T-helper 17 cell (primary cell): Measurements from ENCODE around the gene TUT1. TPM values are rescaled to one million over a fixed set of nuclear protein-coding genes. Genes with fewer than 3 reads are reported as not detected.

Experiments
- ATAC-seq: fragments of 150-1000 bp; cut with Tn5 transposase; 2 replicates; pipeline ENCODE4 v1.10.0; 2021; ENCODE audit warnings: mild to moderate bottlenecking, moderate library complexity
- DNase-seq, 3 donors: peaks; one replicate each; pipeline versions ENCODE4 v3.0.0 to v3.0.0-alpha.2; 2020 to 2021
- H3K9me3 ChIP-seq: one replicate; pipeline ENCODE4 v1.7.0; 2013; ENCODE audit warnings: low read length, mild to moderate bottlenecking; ENCODE audit not compliant: control insufficient read depth, poor library complexity, severe bottlenecking
- H3K27ac Mint-ChIP-seq: one replicate; pipeline ENCODE4 v1.8.0; 2022; ENCODE audit warnings: mild to moderate bottlenecking, moderate library complexity, mixed read lengths
- H3K27me3 Mint-ChIP-seq: one replicate; pipeline ENCODE4 v1.8.0; 2022; ENCODE audit warnings: mixed read lengths
- H3K36me3 Mint-ChIP-seq: one replicate; pipeline ENCODE4 v1.8.0; 2022; ENCODE audit warnings: low read depth, mixed read lengths
- H3K4me1 Mint-ChIP-seq: one replicate; pipeline ENCODE4 v1.8.0; 2022; ENCODE audit warnings: mild to moderate bottlenecking, mixed read lengths
- H3K4me3 Mint-ChIP-seq: one replicate; pipeline ENCODE4 v1.8.0; 2022; ENCODE audit warnings: mild to moderate bottlenecking, moderate library complexity, mixed read lengths
- total RNA-seq, 4 donors: library from RNA in 2 of 4; stranded (reverse) in 2 of 4; gene quantifications; one replicate each; pipeline ENCODE4 v1.2.3 and lab custom pipeline; 2022 to 2026

Gene TUT1
- total RNA-seq, 2 donors from 2014 or later, result 20.9 to 23.2 TPM

DNA sequence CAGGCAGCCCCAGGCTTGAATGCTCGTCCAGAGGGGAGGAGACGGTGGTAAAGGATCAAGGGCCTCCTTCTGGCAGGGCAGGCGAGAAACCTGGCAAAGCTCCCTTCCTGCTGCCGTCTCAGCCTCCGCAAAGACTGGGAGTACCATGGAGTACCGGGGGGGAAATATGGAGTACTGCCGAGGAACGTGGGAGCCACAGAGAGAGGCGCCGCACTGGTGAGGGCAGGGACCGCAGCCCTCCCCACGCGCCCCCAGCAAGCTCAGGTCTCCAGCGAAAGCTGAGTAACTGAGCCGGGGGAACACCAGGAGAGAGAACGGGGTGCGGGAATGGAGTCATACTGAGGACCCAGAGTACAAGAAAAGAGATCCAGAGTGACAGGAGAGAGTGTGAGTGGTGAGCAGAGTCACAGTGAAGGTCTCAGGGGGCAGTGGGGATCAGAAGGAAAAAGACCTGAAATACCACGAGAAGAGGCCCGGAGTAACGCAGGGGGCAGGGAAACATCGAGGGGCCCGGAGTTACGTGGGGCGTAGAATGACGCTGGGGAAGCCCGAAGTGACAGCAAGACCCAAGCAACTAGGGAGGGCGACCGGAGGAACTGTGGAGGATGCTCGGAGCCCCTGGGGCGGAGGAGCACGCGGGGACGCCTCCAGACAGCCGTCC, 20.5 kb upstream of the TUT1 start:
- H3K27ac Mint-ChIP-seq, result peak overlapping the region; percentile 99
- no peaks in the 10 kb centered on the region for H3K27me3 Mint-ChIP-seq
- ATAC-seq (peak; percentile 57), DNase-seq (peak in 1 of 3 donors; percentile 22)
- H3K36me3 Mint-ChIP-seq, result no peaks in the 10 kb centered on the region
- peaks cover 40% of the 10 kb centered on the region for H3K4me1 Mint-ChIP-seq
- peak overlapping the region; percentile 100 for H3K4me3 Mint-ChIP-seq
- no peaks in the 10 kb centered on the region for H3K9me3 ChIP-seq

DNA sequence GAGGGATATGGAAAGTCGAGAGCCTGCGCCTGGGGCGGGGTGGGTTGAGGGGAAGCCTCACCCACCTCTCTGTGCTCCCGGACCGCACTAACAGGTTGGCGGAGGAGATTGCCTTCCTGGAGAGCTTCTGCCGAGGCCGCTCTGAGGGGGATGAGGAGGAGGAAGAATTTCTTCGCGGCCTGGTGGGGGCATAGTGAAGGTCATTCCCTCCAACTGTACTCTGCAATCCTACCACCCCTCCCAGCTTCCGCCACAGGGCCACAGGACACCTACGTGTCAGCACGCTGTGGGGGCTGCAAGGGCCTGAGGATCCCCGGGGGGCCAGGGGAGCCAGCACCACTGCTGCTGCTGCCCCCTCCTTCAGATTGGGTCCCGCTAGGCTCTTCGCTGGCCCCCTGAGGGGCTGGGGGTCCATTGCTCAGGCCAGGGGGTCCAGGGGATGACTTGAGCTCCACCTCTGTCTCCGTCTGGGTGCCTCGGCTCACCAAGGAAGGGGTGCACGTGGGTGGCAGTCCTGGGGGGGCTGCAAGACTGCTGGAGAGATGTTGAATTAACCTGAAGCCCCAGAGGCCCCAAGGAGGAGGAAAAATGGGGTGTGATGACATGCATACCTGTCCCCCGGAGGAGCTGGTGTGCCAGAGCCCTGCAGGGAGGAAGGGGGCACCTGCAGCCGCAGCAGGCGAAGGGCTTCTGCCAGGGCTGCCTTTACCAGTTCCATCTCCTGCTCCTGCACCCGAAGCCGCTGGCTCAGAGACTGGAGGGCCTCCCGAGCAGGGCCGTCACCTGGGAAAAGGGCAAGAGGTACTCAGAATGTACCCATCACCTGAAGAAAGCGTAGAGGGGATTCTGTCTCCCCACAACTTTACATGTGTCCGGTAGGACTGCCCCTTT, 19.7 kb upstream of the TUT1 start:
- H3K4me1 Mint-ChIP-seq, result peaks cover 40% of the 10 kb centered on the region
- ATAC-seq, result no peak
- no peaks in the 10 kb centered on the region for H3K9me3 ChIP-seq
- DNase-seq, result no peak
- no peaks in the 10 kb centered on the region for H3K27me3 Mint-ChIP-seq
- H3K36me3 Mint-ChIP-seq, result no peaks in the 10 kb centered on the region
- peak overlapping the region; percentile 100 for H3K4me3 Mint-ChIP-seq
- H3K27ac Mint-ChIP-seq, result peak overlapping the region; percentile 99

DNA sequence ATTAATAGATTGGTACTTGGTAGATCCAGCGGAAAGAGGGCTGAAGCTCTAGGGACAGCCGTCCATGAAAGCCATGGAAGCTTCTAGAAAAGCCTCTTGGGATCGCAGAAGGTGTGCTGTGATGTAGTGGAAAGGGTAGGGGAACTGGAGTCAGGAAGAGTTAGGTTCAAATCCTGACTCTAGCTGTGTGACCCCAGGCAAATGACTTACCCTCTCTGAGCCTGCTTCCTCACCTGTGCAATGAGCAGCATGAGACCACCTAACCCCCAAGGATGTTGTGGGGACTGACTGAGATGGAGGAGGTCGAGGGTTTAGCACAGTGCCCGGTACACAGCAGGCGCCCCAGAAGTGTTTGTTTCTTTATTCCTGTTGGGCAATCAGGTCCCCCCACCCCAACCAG, 19.1 kb upstream of the TUT1 start:
- DNase-seq (no peak), ATAC-seq (no peak)
- H3K36me3 Mint-ChIP-seq, result no peaks in the 10 kb centered on the region
- no peaks in the 10 kb centered on the region for H3K9me3 ChIP-seq
- H3K4me3 Mint-ChIP-seq, result peak overlapping the region; percentile 100
- H3K27me3 Mint-ChIP-seq, result no peaks in the 10 kb centered on the region
- H3K27ac Mint-ChIP-seq, result no peak overlapping the region
- peaks cover 40% of the 10 kb centered on the region for H3K4me1 Mint-ChIP-seq

DNA sequence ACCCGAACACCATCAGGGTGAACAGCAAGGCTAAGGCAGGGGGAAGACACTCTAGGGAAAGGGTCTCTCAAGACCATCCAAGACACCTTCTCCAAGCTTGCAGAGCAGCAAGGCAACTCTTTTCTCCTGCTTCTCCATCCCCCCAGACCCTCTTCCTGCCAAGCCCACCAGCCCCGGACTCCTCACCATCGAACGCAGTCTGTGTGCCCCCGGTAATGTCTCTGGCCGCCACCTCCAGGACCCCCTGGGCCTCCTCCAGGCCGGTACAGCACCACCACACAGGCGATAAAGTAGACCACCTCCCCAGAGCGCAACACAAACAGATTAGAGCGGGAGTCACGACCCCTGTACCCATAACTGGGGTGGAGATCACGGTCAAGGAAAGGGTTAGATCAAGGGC, 17.5 kb upstream of the TUT1 start:
- peak overlapping the region; percentile 59 for H3K4me3 Mint-ChIP-seq
- peaks cover 36% of the 10 kb centered on the region for H3K4me1 Mint-ChIP-seq
- no peaks in the 10 kb centered on the region for H3K36me3 Mint-ChIP-seq
- H3K27ac Mint-ChIP-seq, result no peak overlapping the region
- H3K27me3 Mint-ChIP-seq, result no peaks in the 10 kb centered on the region
- no peaks in the 10 kb centered on the region for H3K9me3 ChIP-seq
- DNase-seq (no peak), ATAC-seq (no peak)

DNA sequence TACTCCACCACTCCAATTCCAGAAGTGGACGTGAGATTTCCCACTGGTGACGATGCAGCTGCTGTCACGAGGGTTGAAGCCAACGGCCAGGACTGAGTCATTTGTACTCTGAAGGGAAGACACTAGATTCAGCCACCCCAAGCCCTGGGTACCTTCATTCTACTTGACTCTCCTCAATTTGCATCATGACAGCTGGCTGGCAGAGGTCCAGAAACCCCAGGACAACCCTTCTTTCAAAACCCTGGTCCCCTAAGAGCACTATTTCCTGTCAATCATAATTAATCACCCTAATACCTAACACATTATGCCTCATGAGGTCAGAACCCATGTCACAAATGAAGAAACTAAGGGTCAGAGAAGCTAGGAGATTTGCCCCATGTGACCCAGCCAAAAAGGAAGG, 16.4 kb upstream of the TUT1 start:
- no peaks in the 10 kb centered on the region for H3K9me3 ChIP-seq
- Mint-ChIP-seq H3K27ac (no peak overlapping the region), H3K27me3 (no peaks in the 10 kb centered on the region), H3K4me3 (no peak overlapping the region), H3K4me1 (peaks cover 39% of the 10 kb centered on the region), H3K36me3 (no peaks in the 10 kb centered on the region)
- ATAC-seq (no peak), DNase-seq (no peak)

DNA sequence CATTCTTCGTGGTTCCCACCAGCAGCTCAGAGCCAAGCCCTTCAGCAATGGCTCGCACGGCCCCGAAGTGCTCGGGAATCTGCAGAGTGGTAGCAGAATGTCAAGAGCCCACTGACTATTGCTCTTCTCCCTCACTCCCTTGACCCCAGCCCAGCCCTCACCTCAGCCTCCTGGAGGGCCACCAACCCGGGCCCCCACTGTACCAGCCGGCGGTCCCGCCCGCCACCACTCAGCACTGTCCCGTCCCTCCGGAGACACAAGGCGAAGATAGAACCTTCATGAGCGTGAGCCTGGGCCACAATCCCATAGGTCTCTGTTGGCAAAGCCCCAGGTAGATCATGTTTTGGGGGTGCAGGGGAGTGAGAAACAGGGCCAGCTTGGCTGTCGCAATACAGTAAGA, 14.6 kb upstream of the TUT1 start:
- Mint-ChIP-seq H3K36me3 (no peaks in the 10 kb centered on the region), H3K27ac (no peak overlapping the region), H3K4me3 (no peak overlapping the region), H3K27me3 (no peaks in the 10 kb centered on the region), H3K4me1 (peaks cover 34% of the 10 kb centered on the region)
- DNase-seq, result no peak
- H3K9me3 ChIP-seq, result no peaks in the 10 kb centered on the region
- ATAC-seq, result no peak

DNA sequence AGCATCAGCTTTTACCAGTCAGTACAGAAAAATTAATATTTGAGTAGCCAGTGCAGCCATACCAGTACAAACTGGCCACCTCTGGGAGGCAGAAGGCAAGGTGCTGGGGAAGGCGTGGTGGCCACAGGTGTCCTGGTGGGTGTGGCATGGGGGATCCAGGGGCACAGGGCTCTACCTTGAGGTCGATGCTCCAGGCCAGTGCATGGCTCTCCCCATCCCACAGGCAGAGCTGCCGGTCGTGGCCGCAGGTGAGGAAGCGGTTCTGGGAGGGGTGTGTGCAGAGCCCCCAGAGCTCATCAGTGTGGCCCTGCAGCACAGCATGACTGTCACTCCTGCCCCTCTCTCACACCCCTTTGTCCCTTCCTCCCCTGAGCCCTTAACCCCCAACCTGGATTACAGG, 14.1 kb upstream of the TUT1 start:
- no peak for ATAC-seq
- H3K9me3 ChIP-seq, result no peaks in the 10 kb centered on the region
- Mint-ChIP-seq H3K4me3 (no peak overlapping the region), H3K36me3 (no peaks in the 10 kb centered on the region), H3K27ac (no peak overlapping the region), H3K27me3 (no peaks in the 10 kb centered on the region), H3K4me1 (peaks cover 33% of the 10 kb centered on the region)
- DNase-seq, result no peak

DNA sequence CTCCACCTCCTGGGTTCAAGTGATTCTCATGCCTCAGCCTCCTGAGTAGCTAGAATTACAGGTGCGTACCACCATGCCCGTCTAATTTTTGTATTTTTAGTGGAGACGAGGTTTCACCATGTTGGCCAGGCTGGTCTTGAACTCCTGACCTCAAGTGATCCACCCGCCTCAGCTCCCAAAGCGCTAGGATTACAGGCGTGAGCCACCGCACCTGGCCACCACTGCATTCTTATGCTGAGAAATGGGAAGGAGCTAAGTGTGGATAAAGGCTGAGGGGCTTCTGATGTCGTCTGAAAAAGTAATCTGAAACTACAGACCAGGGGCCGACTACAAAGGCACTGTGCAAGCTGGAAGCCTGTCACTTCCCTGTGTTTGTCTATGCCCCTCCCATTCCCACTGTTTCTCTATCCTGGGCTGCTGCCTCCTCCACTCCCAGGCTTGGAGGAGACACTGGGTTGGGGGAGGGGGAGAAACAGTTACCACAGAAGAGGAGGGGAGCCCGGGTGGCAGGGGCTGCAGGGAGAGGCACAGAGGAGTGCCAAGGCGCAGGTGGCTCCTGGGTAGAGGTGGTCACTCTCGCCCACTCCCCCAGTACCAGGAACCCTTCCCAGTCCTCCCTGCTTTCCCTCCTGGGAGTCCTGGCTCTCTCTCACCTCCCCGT, 13.3 kb upstream of the TUT1 start:
- DNase-seq (no peak), ATAC-seq (no peak)
- Mint-ChIP-seq H3K36me3 (peaks cover 5% of the 10 kb centered on the region), H3K4me1 (peaks cover 37% of the 10 kb centered on the region), H3K27ac (no peak overlapping the region), H3K4me3 (no peak overlapping the region), H3K27me3 (no peaks in the 10 kb centered on the region)
- H3K9me3 ChIP-seq, result no peaks in the 10 kb centered on the region

DNA sequence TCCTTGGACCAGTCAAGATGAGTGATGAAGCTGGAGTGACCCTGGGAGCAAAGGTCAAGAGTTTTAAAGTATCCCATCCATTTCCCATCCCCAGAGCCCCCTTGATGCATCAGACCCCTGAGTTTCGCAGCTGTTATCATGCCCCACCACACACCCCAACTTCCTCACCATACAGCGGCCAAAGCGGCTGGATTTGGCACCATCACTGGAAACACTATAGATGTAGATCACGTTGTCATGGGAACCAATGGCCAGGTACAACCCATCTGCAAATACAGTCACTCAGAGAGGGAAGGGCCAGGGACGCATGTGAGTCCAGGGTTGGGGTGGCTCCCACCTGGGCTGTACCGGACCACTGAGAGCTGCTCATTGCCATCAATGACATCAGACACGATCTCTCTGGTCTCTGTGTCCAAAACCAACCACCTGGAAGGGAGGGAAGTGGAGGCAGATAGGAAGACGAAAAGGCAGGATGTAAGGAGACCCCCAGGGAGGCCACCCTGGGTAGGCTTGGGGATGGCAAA, 12.5 kb upstream of the TUT1 start:
- Mint-ChIP-seq H3K27me3 (no peaks in the 10 kb centered on the region), H3K4me3 (peak overlapping the region; percentile 85), H3K4me1 (peaks cover 38% of the 10 kb centered on the region), H3K27ac (peak overlapping the region; percentile 98), H3K36me3 (peaks cover 7% of the 10 kb centered on the region)
- H3K9me3 ChIP-seq, result no peaks in the 10 kb centered on the region
- ATAC-seq (no peak), DNase-seq (no peak)

DNA sequence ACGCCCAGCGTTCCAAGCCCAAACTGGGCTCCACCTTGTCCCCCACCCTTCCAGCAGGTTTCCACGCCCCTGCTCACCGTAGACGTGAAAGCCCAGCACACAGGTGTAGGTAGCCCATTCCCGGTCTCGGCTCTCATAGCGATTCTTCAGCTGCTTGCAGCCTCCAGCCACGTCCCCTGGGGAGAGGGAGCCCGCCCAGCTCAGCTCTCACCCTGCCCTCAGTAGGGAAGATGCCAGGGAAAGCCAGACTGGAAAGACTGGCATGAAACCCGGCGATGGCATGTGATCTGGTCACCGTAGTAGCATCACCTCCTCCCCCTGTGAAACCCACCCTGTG, 11.7 kb upstream of the TUT1 start:
- peak overlapping the region; percentile 85 for H3K4me3 Mint-ChIP-seq
- H3K27me3 Mint-ChIP-seq, result no peaks in the 10 kb centered on the region
- peaks cover 7% of the 10 kb centered on the region for H3K36me3 Mint-ChIP-seq
- peak overlapping the region; percentile 98 for H3K27ac Mint-ChIP-seq
- DNase-seq (no peak), ATAC-seq (no peak)
- peaks cover 43% of the 10 kb centered on the region for H3K4me1 Mint-ChIP-seq
- no peaks in the 10 kb centered on the region for H3K9me3 ChIP-seq

DNA sequence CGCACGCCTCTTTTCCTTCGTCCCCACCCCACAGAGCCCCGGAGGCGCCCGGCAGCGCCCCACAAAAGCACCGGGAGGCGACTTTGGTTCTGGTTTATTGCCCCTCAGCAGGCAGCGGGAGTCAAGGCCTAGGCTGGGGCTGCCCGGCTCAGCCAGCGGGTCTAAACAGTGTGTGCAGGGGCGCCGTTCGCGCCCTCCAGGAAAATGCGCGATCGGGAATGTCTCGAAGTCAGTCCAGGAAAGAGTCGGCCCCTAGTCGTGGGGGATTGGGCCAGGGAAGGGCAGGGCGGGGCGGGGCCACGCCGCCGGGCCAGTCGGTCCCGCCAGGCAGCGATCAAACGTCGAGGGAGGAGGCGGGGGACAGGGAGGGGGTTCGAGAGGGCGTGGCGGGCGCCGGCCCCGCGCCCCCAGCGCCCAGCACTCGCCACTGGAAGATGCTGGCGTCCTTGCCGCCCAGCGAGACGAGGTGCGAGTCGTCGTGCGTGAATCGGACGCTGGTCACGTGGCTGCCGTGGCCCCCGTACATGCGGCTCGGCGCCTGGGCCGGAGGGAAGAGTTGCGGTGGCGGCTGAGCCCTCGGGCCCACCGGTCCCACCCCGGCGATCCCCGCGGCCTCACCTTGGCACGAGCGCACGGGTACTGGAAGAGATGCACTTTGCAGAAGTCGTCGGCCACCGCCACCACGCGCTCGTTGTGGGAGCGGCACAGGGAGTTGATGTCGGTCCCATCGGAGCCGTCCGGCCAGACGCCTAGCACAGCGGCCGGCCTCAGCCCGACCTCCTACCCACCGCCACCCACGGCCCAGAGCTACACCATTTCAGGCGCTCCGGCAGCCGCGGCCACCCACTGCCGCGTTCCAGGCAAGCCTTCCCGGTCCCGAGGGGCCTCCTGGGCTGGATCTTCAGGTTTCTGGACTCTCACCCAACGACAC, 11.1 kb upstream of the TUT1 start:
- H3K4me1 Mint-ChIP-seq, result peaks cover 40% of the 10 kb centered on the region
- H3K9me3 ChIP-seq, result no peaks in the 10 kb centered on the region
- peak overlapping the region; percentile 97 for H3K4me3 Mint-ChIP-seq
- ATAC-seq (no peak), DNase-seq (peak in 1 of 3 donors; percentile 47)
- no peaks in the 10 kb centered on the region for H3K27me3 Mint-ChIP-seq
- H3K36me3 Mint-ChIP-seq, result peaks cover 7% of the 10 kb centered on the region
- peak overlapping the region; percentile 98 for H3K27ac Mint-ChIP-seq

DNA sequence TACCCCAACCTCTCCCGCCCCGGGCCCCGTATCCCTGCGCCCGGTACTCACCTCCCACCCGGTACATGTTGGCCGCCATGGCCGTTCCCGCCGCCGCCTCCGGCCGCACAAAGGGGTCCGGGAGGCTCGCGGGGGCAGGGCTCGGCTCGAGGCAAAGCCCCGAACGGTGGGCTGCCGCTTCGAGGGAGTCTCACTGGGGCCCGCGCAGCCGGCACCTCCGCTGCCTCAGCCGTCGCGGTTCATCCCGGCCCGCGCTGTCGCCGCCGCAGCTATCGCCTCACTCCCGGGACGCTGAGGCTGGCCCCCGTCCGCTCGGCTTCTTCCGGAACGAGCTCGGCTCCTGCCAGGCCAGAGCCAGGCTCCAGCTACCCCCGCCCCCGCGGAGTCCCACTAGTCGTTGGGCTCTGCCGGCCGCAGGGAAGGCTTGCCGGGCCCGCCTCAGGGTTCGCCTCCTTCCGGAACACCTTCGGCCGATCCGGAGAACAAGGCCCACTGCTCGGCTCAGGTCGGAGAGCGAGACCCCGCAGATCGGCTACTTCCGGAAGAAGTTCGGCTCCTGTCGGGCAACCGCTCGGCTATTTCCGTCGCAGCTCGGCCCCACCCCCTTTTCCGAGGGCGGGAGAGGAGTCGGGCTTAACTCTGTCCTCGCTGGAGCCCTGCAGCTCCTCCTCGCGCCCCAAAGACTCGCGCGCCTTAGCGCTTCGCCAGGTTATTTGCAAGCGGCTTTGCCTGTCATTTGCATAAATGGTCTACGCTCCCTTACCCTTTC, 10.2 kb upstream of the TUT1 start, which contains the start of gene MTA2:
Gene MTA2 (minus strand): TSS at position 494 of the 769 bp plus-strand sequence. CDS start 415 bp downstream, at position 79.
- no peaks in the 10 kb centered on the region for H3K9me3 ChIP-seq
- Mint-ChIP-seq H3K4me3 (peak within 1 kb of the TSS; percentile 97), H3K4me1 (peaks cover 42% of the 10 kb centered on the region), H3K27ac (peak within 1 kb of the TSS; percentile 98), H3K27me3 (no peaks in the 10 kb centered on the region), H3K36me3 (peaks cover 9% of the 10 kb centered on the region)
- ATAC-seq (peak; percentile 81), DNase-seq (peak; percentile 93 to 100 (median 98))
